Stimulated activated CD4-positive, alpha-beta T cell treated with anti-CD3 and anti-CD28 coated beads, TNF-alpha, amount 100 ng/mL, for 4 hours (primary cell): ENCODE measurements around the gene KRTAP20-1.

ENCODE experiments used
- DNase-seq, 3 experiments: peaks; one replicate each; pipeline ENCODE4 v3.0.0-alpha.2; 2020; ENCODE audit warnings: low read depth in 3 of 3

The KRTAP20-1 gene

DNA sequence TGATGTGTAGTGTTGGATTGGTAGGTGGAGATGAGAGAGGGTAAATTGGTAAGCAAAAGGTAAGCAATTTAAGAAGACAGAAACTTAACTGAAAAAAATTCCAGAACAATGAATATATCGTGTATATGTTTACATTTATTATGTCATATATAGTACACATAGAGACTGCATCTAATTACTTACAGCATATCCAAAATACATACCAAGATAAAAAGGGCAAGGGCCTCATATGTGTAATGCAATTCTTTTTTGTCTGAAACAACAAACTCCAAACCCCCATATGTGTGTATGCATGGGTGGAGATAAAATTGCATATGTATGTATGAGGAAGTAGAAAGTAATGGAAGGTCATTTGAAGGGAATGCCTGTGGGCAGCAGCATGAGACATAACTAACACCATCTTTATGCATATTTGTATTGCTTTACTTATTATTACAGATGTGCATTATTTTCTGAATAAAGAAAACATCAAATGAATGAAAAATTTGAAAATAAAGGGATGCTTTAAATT, 30.7 kb downstream of the KRTAP20-1 start:
- no peak for DNase-seq

DNA sequence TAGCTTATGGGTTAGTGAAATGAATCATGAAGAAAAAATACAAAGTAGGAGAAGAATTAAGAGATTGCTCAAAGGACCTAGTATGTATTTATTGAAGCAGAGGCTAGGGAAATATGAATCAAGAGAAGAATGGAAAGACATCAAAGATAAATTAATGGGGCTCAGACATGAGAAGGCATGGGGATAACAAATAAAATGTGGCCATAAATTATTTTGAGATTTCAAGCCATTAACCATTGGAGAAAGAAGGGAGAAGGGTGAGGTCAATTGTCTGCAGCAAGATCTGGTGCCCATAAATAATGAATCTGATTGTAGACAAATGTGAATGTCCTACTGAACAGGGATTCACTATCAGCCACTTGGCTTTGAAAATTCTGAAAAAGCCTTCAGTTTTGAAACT, 36.7 kb downstream of the KRTAP20-1 start:
- DNase-seq, result no peak
